Activated CD8-positive, alpha-beta memory T cell treated with anti-CD3 and anti-CD28 coated beads, Interleukin-2, amount 10 ng/mL, durations not matched to agents 7 days and 5 days (primary cell): ENCODE measurements around the gene TOR2A. TPM values are rescaled to one million over a fixed set of nuclear protein-coding genes. Genes with fewer than 3 reads are reported as not detected.

Source experiments
- ATAC-seq: fragments of 150-1000 bp; cut with Tn5 transposase; one replicate; pipeline ENCODE4 v1.10.0; 2021; ENCODE audit warnings: moderate library complexity
- CTCF ChIA-PET: fragments of 350-600 bp; sonication (Branson Sonifier 250); formaldehyde crosslinking; loops from one replicate; lab custom pipeline; 2021; ENCODE audit warnings: antibody characterized with exemption; lab: Charles Lee
- DNase-seq: peaks from one replicate; pipeline ENCODE4 v3.0.0-alpha.2; 2020
- H3K27ac Mint-ChIP-seq: one replicate; pipeline ENCODE4 v1.8.0; 2021; ENCODE audit warnings: mild to moderate bottlenecking, mixed read lengths
- H3K27me3 Mint-ChIP-seq: one replicate; pipeline ENCODE4 v1.8.0; 2021; ENCODE audit warnings: mixed read lengths
- H3K36me3 Mint-ChIP-seq: one replicate; pipeline ENCODE4 v1.8.0; 2021; ENCODE audit warnings: mild to moderate bottlenecking, mixed read lengths
- H3K4me1 Mint-ChIP-seq: one replicate; pipeline ENCODE4 v1.8.0; 2021; ENCODE audit warnings: mixed read lengths
- H3K4me3 Mint-ChIP-seq: one replicate; pipeline ENCODE4 v1.8.0; 2021; ENCODE audit warnings: mild to moderate bottlenecking, moderate library complexity, mixed read lengths
- H3K9me3 Mint-ChIP-seq: one replicate; pipeline ENCODE4 v1.8.0; 2022; ENCODE audit warnings: low read depth, mixed read lengths
- total RNA-seq, 2 experiments: library from RNA; stranded (reverse); gene quantifications; one replicate each; pipeline ENCODE4 v1.2.3, GENCODE V29; 2021

Gene TOR2A
- total RNA-seq, 2 experiments from 2014 or later: 24.1 to 26.8 TPM

DNA sequence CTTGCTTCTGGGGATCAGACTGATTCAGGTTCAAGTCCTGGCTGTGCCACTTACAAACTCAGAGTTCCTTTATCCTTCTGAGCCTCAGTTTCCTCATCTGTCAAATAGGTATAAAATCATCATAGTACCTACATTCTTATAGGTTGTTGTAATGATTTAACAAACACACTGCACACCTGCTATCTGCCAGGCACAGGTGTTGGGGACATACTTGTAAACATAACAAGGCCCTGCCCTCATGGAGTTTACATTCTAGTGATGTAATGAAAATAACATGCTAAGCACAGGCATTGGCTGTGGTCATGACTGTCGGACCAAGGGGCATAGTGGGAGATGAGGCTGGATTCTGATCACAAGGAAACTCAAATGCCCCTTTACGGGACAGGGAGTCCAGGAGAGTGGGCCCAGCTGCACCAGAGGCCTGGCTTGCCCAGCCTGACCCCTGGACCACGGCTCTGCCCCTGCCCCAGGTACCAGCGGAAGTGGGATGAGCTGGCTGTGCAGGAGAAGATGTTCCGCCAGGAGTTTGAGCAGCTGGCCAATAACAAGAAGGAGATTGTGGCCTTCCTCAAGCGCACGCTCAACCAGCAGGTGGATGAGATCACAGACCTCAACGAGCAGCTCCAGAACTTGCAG lies 26.0 kb downstream of the TOR2A start:
- no peak overlapping the region for H3K4me3 Mint-ChIP-seq
- peaks cover 30% of the 10 kb centered on the region for H3K4me1 Mint-ChIP-seq
- ATAC-seq (no peak), DNase-seq (no peak)
- H3K27ac Mint-ChIP-seq: no peak overlapping the region
- H3K9me3 Mint-ChIP-seq: no peaks in the 10 kb centered on the region
- H3K36me3 Mint-ChIP-seq: no peaks in the 10 kb centered on the region
- CTCF ChIA-PET: interaction anchor here (1.0 to 4.6 kb wide), 3 partner anchors 25 to 161 kb away, joined by 3 to 28 read pairs (median 9); partner anchors contain the start of gene TOR2A
- H3K27me3 Mint-ChIP-seq: no peaks in the 10 kb centered on the region

DNA sequence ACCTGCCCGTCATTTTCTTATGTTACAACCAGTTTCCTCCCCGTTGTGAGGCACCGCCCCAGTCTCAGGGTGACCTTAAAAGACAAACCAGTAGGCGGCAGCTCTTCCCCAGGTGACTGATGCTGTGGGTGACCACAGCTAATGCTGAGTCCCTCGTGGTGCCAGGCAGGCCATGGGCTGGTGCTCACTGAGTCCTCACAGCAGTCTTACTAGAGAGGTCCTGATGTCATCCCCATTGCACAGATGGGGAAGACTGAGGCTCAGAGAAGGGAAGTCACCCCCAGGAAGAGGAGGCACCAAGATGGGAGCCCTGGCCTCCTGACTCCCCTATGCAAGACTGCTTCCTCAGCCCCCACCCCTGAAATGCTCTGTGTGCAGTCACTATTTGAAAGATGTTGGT lies 27.3 kb downstream of the TOR2A start:
- CTCF ChIA-PET: interaction anchor here (0.7 to 4.6 kb wide), 2 partner anchors 22 to 27 kb away, joined by 3 to 28 read pairs; partner anchors contain the start of gene TOR2A
- Mint-ChIP-seq H3K36me3 (no peaks in the 10 kb centered on the region), H3K27ac (no peak overlapping the region), H3K9me3 (no peaks in the 10 kb centered on the region), H3K4me1 (peaks cover 36% of the 10 kb centered on the region), H3K27me3 (no peaks in the 10 kb centered on the region), H3K4me3 (no peak overlapping the region)
- ATAC-seq (peak; percentile 74), DNase-seq (peak; percentile 77)

DNA sequence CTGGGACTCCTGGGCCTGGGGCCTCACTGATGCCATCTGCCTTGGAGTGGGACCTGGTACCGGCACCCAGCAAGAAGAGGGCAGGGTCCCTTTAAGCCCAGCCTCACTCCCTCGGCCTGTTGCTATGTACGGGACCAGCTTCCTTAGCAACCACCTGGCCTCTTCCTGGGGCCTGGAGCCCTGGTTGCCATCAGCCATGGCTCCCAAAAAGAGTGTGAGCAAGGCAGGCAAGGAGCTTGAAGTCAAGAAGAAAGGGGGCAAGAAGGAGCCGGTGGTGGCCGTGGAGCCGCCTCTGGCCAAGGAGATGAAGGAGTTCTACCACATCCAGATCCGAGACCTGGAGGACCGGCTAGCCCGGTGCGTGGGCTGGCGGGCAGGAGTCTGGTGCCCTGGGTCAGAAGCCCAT lies 28.3 kb downstream of the TOR2A start, which contains the start of gene CFAP157:
Gene CFAP157, plus strand, starts transcription at position 153 of the 406 bp plus-strand sequence. Its CDS starts 44 bp downstream, at position 197.
- peak within 1 kb of the TSS; percentile 70 for H3K27ac Mint-ChIP-seq
- no peaks in the 10 kb centered on the region for H3K27me3 Mint-ChIP-seq

DNA sequence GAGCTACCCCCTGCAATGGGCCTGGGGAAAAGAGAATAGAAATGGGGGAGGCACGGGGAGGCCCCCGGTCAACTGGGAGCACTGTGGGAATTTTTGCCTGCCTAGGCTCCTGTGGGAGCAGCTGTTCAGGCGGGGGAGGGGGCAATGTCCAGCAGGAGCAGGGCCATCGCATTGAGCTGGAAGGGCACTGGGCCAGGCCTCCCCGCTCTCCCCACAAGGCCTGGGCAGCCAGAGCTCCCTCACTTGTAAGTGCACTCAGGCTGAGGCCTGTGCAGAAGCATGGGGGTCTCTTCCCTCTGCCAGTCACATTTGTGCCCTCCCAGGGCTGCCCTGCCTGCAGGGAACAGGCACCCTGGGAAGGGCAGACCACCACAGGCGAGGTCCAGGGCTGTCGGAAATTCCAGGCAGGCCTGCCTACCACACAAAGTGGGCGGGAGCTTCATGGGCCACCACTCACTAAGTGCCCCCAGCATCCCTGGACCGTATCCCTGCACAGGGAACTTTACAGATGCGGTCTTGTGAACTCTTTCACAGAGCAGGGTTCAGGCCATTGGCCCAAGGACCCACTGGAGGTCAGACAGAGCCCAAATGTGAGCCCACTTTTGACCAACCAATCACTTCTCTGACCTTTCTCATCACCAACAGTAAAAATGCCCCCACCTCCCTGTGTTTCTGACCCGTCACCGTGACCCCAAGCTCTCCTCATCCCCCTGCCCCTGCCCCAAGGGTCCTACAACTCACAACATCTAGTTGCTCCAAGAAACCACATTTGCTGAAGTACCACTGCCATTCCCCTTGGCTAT lies 29.3 kb downstream of the TOR2A start:
- Mint-ChIP-seq H3K27me3 (no peaks in the 10 kb centered on the region), H3K9me3 (no peaks in the 10 kb centered on the region), H3K4me1 (peaks cover 27% of the 10 kb centered on the region), H3K4me3 (no peak overlapping the region), H3K36me3 (no peaks in the 10 kb centered on the region), H3K27ac (peak overlapping the region; percentile 70)
- DNase-seq (no peak), ATAC-seq (no peak)
- CTCF ChIA-PET: interaction anchor here (1.1 to 4.6 kb wide), 3 partner anchors 26 to 29 kb away, joined by 3 to 28 read pairs (median 3); partner anchors contain the start of gene TOR2A

More for the DNA sequence above, 28.3 kb downstream of the TOR2A start, which contains the start of gene CFAP157:
- CTCF ChIA-PET: interaction anchor here (0.9 to 4.6 kb wide), 3 partner anchors 26 to 214 kb away, joined by 3 to 28 read pairs (median 3); partner anchors contain the start of gene TOR2A
- Mint-ChIP-seq H3K9me3 (no peaks in the 10 kb centered on the region), H3K4me1 (peaks cover 36% of the 10 kb centered on the region), H3K36me3 (no peaks in the 10 kb centered on the region), H3K4me3 (no peak within 1 kb of the TSS)
- ATAC-seq: no peak
- no peak for DNase-seq

DNA sequence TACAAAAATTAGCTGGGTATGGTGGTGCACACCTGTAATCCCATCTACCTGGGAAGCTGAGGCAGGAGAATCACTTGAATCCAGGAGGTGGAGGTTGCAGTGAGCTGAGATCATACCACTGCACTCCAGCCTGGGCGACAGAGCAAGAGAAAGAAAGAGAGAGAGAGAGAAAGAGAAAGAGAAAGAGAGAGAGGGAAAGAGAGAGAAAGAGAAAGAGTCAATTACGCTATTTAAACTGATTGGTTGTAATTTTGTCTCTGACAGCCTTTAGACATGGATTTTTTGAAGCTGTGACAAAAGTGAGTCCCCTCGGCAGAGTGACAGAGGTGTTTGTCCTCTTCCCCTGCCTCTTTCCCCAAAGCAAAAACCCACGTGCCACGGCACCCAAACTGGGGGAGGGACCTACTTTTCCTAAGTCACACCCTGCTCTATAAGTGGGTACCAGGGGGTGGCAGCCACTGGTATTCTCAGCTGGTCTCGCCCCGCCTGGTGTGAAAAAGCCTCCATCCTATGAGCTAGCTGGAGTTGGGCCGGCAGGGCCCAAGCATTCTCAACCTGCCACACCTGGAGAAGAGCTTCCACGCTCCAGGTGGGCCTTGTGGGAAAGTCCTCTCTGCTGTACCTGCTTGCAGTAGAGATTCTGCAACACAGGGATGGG lies 31.7 kb downstream of the TOR2A start:
- Mint-ChIP-seq H3K4me1 (peaks cover 32% of the 10 kb centered on the region), H3K4me3 (no peak overlapping the region), H3K36me3 (no peaks in the 10 kb centered on the region), H3K27ac (no peak overlapping the region), H3K27me3 (no peaks in the 10 kb centered on the region), H3K9me3 (no peaks in the 10 kb centered on the region)
- DNase-seq (no peak), ATAC-seq (no peak)
- CTCF ChIA-PET: interaction anchor here (1.3 to 1.6 kb wide), 2 partner anchors 12 to 218 kb away, joined by 3 read pairs; partner anchors contain the start of genes PTRH1 and TTC16

DNA sequence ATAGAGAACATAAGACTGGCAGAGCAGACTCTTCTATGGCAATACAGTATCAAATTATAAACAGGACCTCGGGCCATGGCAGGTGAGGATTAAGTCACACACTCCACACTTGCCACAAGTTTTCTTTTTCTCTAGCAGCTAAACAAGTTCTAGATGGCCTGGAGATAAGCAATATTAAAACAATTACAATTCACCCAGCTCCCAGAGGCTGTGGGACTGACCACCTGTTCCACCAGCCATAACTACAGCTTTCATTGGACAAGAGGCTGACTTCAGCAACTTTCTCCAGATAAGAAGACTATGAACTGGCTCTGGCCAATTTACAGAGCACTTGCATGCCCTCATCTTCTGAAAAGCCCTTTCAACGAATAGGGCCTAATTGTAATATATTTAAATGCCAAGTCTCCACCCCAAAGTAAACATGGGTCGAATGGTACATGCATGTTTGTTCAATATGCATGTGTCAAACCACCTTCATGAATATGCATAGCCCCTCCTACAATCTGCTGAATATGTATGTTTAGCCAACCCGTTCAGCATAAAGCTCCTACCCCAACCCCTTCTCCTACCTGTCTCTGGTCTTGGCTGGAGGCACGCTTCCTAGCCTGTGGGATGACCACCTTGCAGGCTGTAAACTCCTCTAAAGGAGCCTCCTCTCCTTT lies 34.4 kb downstream of the TOR2A start:
- no peaks in the 10 kb centered on the region for H3K9me3 Mint-ChIP-seq
- no peaks in the 10 kb centered on the region for H3K27me3 Mint-ChIP-seq
- DNase-seq (no peak), ATAC-seq (no peak)
- no peak overlapping the region for H3K27ac Mint-ChIP-seq
- no peak overlapping the region for H3K4me3 Mint-ChIP-seq
- peaks cover 2% of the 10 kb centered on the region for H3K36me3 Mint-ChIP-seq
- CTCF ChIA-PET: interaction anchor here (1.1 to 2.4 kb wide), 2 partner anchors 24 to 34 kb away, joined by 3 to 7 read pairs; partner anchors contain the start of gene TOR2A
- peaks cover 21% of the 10 kb centered on the region for H3K4me1 Mint-ChIP-seq

DNA sequence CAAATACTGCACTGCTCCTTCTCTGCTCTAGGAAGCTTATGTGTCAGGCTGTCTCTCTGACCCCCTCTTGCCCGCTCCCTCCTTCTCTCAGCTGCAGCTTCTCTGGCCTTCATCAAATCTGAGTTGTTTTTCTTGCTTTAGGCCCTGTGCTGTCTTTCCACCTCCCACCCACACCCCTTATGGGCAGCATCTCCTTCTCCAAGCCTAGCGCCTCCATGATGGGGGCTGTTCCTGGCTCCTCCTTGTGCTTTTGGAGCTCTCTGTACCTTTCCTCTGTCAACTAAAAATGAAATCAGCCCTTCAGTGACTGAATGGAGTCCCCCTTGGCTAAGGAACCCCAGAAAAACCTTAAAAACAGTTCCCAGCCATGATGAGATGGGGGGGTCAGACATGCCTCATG lies 35.0 kb downstream of the TOR2A start:
- Mint-ChIP-seq H3K27me3 (no peaks in the 10 kb centered on the region), H3K36me3 (peaks cover 2% of the 10 kb centered on the region), H3K9me3 (no peaks in the 10 kb centered on the region), H3K4me3 (peak overlapping the region; percentile 3), H3K27ac (no peak overlapping the region), H3K4me1 (peaks cover 21% of the 10 kb centered on the region)
- no peak for ATAC-seq
- CTCF ChIA-PET: interaction anchor here (1.1 to 2.4 kb wide), 2 partner anchors 24 to 35 kb away, joined by 3 to 7 read pairs; partner anchors contain the start of gene TOR2A
- no peak for DNase-seq

DNA sequence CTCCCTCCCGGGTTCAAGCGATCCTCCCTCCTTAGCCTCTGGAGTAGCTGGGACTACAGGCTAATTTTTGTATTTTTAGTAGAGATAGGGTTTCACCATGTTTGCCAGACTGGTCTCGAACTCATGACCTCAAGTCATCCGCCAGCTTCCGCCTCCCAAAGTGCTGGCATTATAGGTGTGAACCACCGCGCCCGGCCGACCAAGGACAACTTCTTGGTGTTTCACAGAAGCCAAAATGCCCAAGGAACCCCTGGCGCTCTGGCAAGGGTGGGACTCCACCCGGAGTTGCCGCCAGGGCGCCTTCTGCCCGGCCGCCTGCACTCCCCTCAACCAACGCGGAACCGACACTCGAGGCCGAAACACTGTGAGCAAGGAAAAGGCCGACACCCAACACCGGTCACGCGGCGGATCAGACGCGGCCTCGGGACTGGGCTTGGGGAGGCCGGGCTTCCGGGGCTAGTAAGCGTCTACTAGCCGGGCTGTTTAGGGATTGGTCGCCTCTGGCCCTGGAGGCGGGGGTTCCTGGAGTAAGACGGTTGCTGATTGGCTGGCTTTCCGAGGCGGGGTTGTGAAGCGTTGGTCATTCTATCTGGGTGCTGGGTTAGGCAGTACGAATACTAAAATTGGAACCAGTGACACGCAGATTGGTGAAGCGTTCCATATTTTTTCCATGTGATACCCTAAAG lies 36.0 kb downstream of the TOR2A start:
- H3K27ac Mint-ChIP-seq: peak overlapping the region; percentile 73
- no peaks in the 10 kb centered on the region for H3K9me3 Mint-ChIP-seq
- H3K4me3 Mint-ChIP-seq: peak overlapping the region; percentile 65
- peaks cover 2% of the 10 kb centered on the region for H3K36me3 Mint-ChIP-seq
- no peaks in the 10 kb centered on the region for H3K27me3 Mint-ChIP-seq
- H3K4me1 Mint-ChIP-seq: peaks cover 21% of the 10 kb centered on the region
- DNase-seq (peak; percentile 94), ATAC-seq (peak; percentile 100)
- CTCF ChIA-PET: interaction anchor here (0.7 to 2.4 kb wide), 2 partner anchors 36 to 223 kb away, joined by 3 to 7 read pairs; partner anchors contain the start of gene TOR2A

DNA sequence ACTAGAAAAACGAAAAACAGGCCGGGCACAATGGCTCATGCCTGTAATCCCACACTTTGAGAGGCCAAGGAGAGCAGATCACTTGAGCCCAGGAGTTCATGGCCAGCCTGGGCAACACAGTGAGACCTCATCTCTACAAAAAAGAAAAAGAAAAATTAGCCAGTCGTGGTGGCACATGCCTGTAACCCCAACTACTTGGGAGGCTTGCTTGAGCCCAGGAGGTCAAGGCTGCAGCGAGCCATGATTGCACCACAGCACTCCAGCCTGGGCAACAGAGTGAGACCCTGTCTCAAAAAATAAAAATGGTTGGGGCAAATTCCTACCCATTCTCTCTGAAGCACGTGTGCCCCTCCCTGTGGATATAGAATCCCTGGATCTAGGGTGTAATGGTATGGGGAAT lies 36.7 kb downstream of the TOR2A start:
- CTCF ChIA-PET: interaction anchor here (2.4 kb wide), 1 partner anchor 36 kb away, joined by 7 read pairs; the partner anchor contains the start of gene TOR2A
- DNase-seq (no peak), ATAC-seq (no peak)
- H3K27ac Mint-ChIP-seq: no peak overlapping the region
- H3K27me3 Mint-ChIP-seq: no peaks in the 10 kb centered on the region
- H3K4me3 Mint-ChIP-seq: no peak overlapping the region
- H3K4me1 Mint-ChIP-seq: peaks cover 20% of the 10 kb centered on the region
- peaks cover 2% of the 10 kb centered on the region for H3K36me3 Mint-ChIP-seq
- no peaks in the 10 kb centered on the region for H3K9me3 Mint-ChIP-seq

DNA sequence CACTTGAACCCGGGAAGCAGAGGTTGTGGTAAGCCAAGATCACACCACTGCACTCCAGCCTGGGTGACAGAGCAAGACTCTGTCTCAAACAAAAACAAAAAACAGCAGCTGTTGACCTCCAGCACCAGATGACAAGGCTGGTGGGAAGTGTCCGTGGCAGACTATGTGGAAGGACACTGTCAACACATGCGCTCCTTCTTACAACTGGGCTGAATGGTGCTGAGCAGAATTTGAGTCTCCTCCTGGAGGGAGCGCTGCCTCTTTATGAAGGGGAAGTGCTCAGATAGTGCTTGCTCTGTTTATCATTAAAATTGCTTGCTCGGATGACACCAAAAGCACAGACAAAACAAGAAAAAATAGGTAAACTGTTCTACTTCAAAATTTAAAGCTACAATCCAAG lies 37.5 kb downstream of the TOR2A start:
- H3K4me3 Mint-ChIP-seq: no peak overlapping the region
- no peak for ATAC-seq
- peaks cover 15% of the 10 kb centered on the region for H3K4me1 Mint-ChIP-seq
- no peak overlapping the region for H3K27ac Mint-ChIP-seq
- no peak for DNase-seq
- no peaks in the 10 kb centered on the region for H3K9me3 Mint-ChIP-seq
- H3K27me3 Mint-ChIP-seq: no peaks in the 10 kb centered on the region
- CTCF ChIA-PET: interaction anchor here (1.3 kb wide), 1 partner anchor 172 kb away, joined by 3 read pairs; no protein-coding TSS in a partner anchor
- H3K36me3 Mint-ChIP-seq: peaks cover 2% of the 10 kb centered on the region

DNA sequence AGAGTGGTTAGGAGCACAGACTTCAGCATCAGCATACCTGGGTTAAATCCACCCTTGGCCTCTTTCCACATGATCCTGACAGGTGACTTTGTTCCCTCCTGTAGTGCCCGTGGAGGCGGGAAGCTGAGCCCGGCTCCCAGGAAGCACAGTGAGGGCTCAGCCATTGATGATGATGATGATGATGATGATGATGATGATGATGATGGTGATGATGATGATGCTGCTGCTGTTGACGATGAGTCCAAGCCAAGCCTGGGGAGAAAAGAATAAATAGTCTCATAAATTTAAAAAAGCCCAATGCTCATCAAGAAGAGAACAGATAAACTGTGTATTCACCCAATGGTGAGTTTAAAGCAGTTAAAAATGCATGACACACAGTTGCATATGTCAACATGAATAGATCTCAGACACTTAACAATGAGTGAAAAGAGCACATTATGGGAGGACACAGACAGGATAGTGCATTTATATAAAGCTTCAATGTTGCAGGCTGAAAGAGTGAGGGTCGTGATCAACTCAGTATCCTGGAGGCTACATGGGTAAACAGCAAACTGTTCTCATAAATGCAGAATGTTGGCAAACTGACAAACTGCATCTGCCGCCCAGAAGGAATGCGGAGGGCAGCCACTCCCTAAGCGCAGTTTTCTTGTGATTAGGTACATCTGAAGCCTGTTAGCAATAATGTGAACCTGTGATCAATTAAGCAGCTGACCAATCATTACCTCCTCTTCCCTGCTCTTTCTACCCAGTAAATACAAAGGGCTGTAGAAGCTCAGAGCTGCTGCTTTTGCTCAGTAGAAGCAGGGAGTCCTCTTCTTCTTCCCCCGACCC lies 40.0 kb downstream of the TOR2A start:
- DNase-seq (no peak), ATAC-seq (no peak)
- Mint-ChIP-seq H3K27ac (no peak overlapping the region), H3K36me3 (peaks cover 2% of the 10 kb centered on the region), H3K4me1 (peaks cover 12% of the 10 kb centered on the region), H3K9me3 (no peaks in the 10 kb centered on the region), H3K4me3 (no peak overlapping the region), H3K27me3 (no peaks in the 10 kb centered on the region)
- CTCF ChIA-PET: interaction anchor here (0.7 kb wide), 1 partner anchor 169 kb away, joined by 3 read pairs; no protein-coding TSS in a partner anchor
